Measurements from ENCODE around the gene SOHLH2.

DNA sequence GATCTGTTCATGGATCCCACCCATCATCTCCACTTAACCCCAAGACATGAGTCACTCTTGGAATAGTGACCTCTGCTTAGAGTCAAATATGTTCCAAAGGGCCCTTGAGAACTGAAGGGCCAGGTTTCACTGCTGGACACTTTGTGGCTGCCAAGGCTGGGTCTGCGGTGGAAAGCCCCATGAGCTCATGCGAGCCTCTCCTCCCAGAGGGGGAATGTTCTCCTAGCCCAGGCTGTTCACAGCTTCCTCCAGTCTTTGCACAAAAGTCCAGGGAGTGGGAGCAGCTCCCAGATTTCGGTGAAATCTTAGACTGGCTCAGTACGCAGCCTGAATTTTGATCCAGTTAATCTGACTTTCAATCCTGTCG, 82.4 kb downstream of the SOHLH2 start:
- TF ChIP-seq, protein P1, sequence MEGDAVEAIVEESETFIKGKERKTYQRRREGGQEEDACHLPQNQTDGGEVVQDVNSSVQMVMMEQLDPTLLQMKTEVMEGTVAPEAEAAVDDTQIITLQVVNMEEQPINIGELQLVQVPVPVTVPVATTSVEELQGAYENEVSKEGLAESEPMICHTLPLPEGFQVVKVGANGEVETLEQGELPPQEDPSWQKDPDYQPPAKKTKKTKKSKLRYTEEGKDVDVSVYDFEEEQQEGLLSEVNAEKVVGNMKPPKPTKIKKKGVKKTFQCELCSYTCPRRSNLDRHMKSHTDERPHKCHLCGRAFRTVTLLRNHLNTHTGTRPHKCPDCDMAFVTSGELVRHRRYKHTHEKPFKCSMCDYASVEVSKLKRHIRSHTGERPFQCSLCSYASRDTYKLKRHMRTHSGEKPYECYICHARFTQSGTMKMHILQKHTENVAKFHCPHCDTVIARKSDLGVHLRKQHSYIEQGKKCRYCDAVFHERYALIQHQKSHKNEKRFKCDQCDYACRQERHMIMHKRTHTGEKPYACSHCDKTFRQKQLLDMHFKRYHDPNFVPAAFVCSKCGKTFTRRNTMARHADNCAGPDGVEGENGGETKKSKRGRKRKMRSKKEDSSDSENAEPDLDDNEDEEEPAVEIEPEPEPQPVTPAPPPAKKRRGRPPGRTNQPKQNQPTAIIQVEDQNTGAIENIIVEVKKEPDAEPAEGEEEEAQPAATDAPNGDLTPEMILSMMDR (IDR thresholded peaks at IDR 0.05; ENCODE audit: insufficient read depth, low read length): no peak
- TF ChIP-seq POLR2AphosphoS5 (IDR thresholded peaks at IDR 0.05; ENCODE audit: low read depth) (no peak), GABPA (IDR thresholded peaks at IDR 0.05; ENCODE audit: low read depth) (no peak), SPI1 (IDR thresholded peaks at IDR 0.05; ENCODE audit: borderline replicate concordance, low read depth) (no peak)
- TF ChIP-seq, protein P2, sequence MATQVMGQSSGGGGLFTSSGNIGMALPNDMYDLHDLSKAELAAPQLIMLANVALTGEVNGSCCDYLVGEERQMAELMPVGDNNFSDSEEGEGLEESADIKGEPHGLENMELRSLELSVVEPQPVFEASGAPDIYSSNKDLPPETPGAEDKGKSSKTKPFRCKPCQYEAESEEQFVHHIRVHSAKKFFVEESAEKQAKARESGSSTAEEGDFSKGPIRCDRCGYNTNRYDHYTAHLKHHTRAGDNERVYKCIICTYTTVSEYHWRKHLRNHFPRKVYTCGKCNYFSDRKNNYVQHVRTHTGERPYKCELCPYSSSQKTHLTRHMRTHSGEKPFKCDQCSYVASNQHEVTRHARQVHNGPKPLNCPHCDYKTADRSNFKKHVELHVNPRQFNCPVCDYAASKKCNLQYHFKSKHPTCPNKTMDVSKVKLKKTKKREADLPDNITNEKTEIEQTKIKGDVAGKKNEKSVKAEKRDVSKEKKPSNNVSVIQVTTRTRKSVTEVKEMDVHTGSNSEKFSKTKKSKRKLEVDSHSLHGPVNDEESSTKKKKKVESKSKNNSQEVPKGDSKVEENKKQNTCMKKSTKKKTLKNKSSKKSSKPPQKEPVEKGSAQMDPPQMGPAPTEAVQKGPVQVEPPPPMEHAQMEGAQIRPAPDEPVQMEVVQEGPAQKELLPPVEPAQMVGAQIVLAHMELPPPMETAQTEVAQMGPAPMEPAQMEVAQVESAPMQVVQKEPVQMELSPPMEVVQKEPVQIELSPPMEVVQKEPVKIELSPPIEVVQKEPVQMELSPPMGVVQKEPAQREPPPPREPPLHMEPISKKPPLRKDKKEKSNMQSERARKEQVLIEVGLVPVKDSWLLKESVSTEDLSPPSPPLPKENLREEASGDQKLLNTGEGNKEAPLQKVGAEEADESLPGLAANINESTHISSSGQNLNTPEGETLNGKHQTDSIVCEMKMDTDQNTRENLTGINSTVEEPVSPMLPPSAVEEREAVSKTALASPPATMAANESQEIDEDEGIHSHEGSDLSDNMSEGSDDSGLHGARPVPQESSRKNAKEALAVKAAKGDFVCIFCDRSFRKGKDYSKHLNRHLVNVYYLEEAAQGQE (IDR thresholded peaks at IDR 0.05; ENCODE audit: insufficient replicate concordance, low read depth): no peak
